Activated CD4-positive, alpha-beta T cell treated with anti-CD3 and anti-CD28 coated beads, Interleukin-2, amount 10 ng/mL, durations not matched to agents 7 days and 5 days (primary cell): ENCODE data around the gene MAGEE2. TPM values are rescaled to one million over a fixed set of nuclear protein-coding genes. Genes with fewer than 3 reads are reported as not detected.
A peak's percentile ranks its signal among the peaks of the same experiment; 100 is the strongest.
"Not testable (repeated sequence)": the region's sequence is repeated elsewhere in the genome, so short reads cannot be mapped to it uniquely, and the experiment has no call there.

Source experiments
- CTCF ChIA-PET: fragments of 350-600 bp; sonication (Branson Sonifier 250); formaldehyde crosslinking; loops from one replicate; lab custom pipeline; 2021; ENCODE audit warnings: antibody characterized with exemption; lab: Charles Lee
- POLR2A ChIA-PET: fragments of 350-600 bp; sonication (Branson Sonifier 250); formaldehyde crosslinking; loops from one replicate; lab custom pipeline; 2021; ENCODE audit warnings: antibody characterized with exemption; lab: Charles Lee
- DNase-seq: peaks from one replicate; pipeline ENCODE4 v3.0.0-alpha.2; 2020
- H3K27ac Mint-ChIP-seq: one replicate; pipeline ENCODE4 v1.8.0; 2021; ENCODE audit warnings: mild to moderate bottlenecking, moderate library complexity, mixed read lengths
- H3K27me3 Mint-ChIP-seq: one replicate; pipeline ENCODE4 v1.8.0; 2021; ENCODE audit warnings: mixed read lengths
- H3K36me3 Mint-ChIP-seq: one replicate; pipeline ENCODE4 v1.8.0; 2021; ENCODE audit warnings: low read depth, mixed read lengths
- H3K4me1 Mint-ChIP-seq: one replicate; pipeline ENCODE4 v1.8.0; 2021; ENCODE audit warnings: mixed read lengths
- H3K4me3 Mint-ChIP-seq: one replicate; pipeline ENCODE4 v1.8.0; 2021; ENCODE audit warnings: mild to moderate bottlenecking, moderate library complexity, mixed read lengths
- H3K9me3 Mint-ChIP-seq: one replicate; pipeline ENCODE4 v1.8.0; 2021; ENCODE audit warnings: mixed read lengths
- total RNA-seq, 2 experiments: library from RNA; stranded (reverse); gene quantifications; one replicate each; pipeline ENCODE4 v1.2.3, GENCODE V29; 2021

Gene MAGEE2
- not detected for total RNA-seq

GRCh38 chrX:75784680-75785491 is at the start of gene MAGEE2:
Gene MAGEE2, minus strand, starts transcription at chrX:75785254. Its CDS starts 203 bp downstream, at chrX:75785051.
- Mint-ChIP-seq H3K4me3 (peak within 1 kb of the TSS; percentile 62), H3K36me3 (no peaks in the 10 kb centered on the region), H3K4me1 (no peaks in the 10 kb centered on the region), H3K27ac (no peak within 1 kb of the TSS), H3K27me3 (no peaks in the 10 kb centered on the region), H3K9me3 (no peaks in the 10 kb centered on the region)
- ChIA-PET POLR2A (no interaction called here), CTCF (no interaction called here)
- no peak for DNase-seq

- Mint-ChIP-seq H3K4me1 (no peaks in the 10 kb centered on the region), H3K9me3 (no peaks in the 10 kb centered on the region), H3K4me3 (no peak overlapping the region), H3K27me3 (no peaks in the 10 kb centered on the region), H3K36me3 (no peaks in the 10 kb centered on the region), H3K27ac (no peak overlapping the region)
- DNase-seq = no peak
- CTCF ChIA-PET = no interaction called here
- POLR2A ChIA-PET = no interaction called here
Observed at GRCh38 chrX:75786290-75786689, 1.2 kb upstream of the MAGEE2 start.

- H3K4me1 Mint-ChIP-seq = no peaks in the 10 kb centered on the region
- ChIA-PET POLR2A (no interaction called here), CTCF (no interaction called here)
- H3K4me3 Mint-ChIP-seq = no peak overlapping the region
- no peak for DNase-seq
- H3K27me3 Mint-ChIP-seq = no peaks in the 10 kb centered on the region
- no peak overlapping the region for H3K27ac Mint-ChIP-seq
- no peaks in the 10 kb centered on the region for H3K9me3 Mint-ChIP-seq
- H3K36me3 Mint-ChIP-seq = no peaks in the 10 kb centered on the region
Observed at GRCh38 chrX:75781611-75782010, 3.4 kb downstream of the MAGEE2 start.

- H3K4me1 Mint-ChIP-seq, H3K27ac Mint-ChIP-seq, H3K9me3 Mint-ChIP-seq, POLR2A ChIA-PET, H3K27me3 Mint-ChIP-seq, H3K4me3 Mint-ChIP-seq, DNase-seq, H3K36me3 Mint-ChIP-seq, CTCF ChIA-PET: not testable (repeated sequence)
Observed at GRCh38 chrX:75768063-75768462, 17.0 kb downstream of the MAGEE2 start.

GRCh38 chrX:75748431-75748830 is 36.6 kb downstream of the MAGEE2 start:
- POLR2A ChIA-PET = no interaction called here
- Mint-ChIP-seq H3K9me3 (no peaks in the 10 kb centered on the region), H3K4me3 (no peak overlapping the region)

GRCh38 chrX:75746891-75747639 is 38.0 kb downstream of the MAGEE2 start:
- H3K4me1 Mint-ChIP-seq = peaks cover 9% of the 10 kb centered on the region
- peak; percentile 14 for DNase-seq
- peaks cover 3% of the 10 kb centered on the region for H3K9me3 Mint-ChIP-seq
- H3K36me3 Mint-ChIP-seq = no peaks in the 10 kb centered on the region
- H3K4me3 Mint-ChIP-seq = peak overlapping the region; percentile 32
- POLR2A ChIA-PET = no interaction called here
- H3K27me3 Mint-ChIP-seq = peaks cover 2% of the 10 kb centered on the region
- peak overlapping the region; percentile 5 for H3K27ac Mint-ChIP-seq
- CTCF ChIA-PET = interaction anchor here (1.5 kb wide), 1 partner anchor 12 kb away, joined by 3 read pairs; no protein-coding TSS in a partner anchor

More at GRCh38 chrX:75748431-75748830, 36.6 kb downstream of the MAGEE2 start:
- no peak overlapping the region for H3K27ac Mint-ChIP-seq
- peaks cover 9% of the 10 kb centered on the region for H3K4me1 Mint-ChIP-seq
- no peaks in the 10 kb centered on the region for H3K36me3 Mint-ChIP-seq
- no peak for DNase-seq
- H3K27me3 Mint-ChIP-seq = peaks cover 4% of the 10 kb centered on the region
- CTCF ChIA-PET = interaction anchor here (1.5 kb wide), 1 partner anchor 10 kb away, joined by 3 read pairs; no protein-coding TSS in a partner anchor
